Measurements from ENCODE around the gene NUP43.

- TF ChIP-seq CTCF (IDR thresholded peaks at IDR 0.05) (no peak), ZFX (IDR thresholded peaks at IDR 0.05; ENCODE audit: borderline replicate concordance) (no peak)
Observed at GRCh38 chr6:149691201-149691600, 55.1 kb downstream of the NUP43 start.

Measured in 22Rv1 (cell line).